GM19395 (cell line): ENCODE results near the gene NDST1.

Experiments
- ATAC-seq: cut with Tn5 transposase; IDR thresholded peaks from one replicate; pipeline ENCODE4 v1.9.1; 2021; ENCODE audit warnings: mild to moderate bottlenecking, moderate library complexity; ENCODE audit not compliant: unreplicated experiment

NDST1 gene

DNA sequence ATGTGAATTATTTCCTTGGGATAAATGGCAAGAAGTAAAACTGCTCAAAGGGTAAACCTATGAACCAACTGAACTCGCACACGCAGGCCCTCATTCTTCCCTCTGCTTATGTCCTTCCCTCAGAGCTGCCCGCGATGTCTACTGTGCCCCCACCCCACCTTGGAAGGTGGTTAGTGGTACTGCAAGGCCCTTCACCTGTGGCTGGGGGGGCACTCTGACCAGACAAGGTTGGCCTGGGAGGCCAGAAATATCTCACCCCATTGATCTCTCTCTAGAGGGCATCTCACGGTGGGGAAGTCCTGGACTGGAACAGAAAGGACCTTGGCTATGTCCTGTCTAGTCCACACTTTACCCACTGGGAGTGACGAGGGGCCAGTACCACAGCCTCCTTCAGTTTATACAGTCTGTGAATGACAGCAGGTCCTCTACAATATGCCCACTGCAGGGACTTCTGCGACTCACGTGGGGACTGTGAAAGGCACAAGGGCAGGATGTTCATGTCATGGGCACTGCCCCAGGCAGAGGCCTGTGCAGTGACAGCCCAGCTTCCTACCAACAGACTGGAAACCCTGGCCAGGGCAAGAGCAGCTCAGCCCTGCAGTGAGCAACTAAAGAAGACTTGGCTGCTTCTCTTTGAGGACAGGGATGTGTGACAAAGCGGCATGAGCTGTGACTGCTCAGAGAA lies 75.8 kb downstream of the NDST1 start:
- no peak for ATAC-seq

DNA sequence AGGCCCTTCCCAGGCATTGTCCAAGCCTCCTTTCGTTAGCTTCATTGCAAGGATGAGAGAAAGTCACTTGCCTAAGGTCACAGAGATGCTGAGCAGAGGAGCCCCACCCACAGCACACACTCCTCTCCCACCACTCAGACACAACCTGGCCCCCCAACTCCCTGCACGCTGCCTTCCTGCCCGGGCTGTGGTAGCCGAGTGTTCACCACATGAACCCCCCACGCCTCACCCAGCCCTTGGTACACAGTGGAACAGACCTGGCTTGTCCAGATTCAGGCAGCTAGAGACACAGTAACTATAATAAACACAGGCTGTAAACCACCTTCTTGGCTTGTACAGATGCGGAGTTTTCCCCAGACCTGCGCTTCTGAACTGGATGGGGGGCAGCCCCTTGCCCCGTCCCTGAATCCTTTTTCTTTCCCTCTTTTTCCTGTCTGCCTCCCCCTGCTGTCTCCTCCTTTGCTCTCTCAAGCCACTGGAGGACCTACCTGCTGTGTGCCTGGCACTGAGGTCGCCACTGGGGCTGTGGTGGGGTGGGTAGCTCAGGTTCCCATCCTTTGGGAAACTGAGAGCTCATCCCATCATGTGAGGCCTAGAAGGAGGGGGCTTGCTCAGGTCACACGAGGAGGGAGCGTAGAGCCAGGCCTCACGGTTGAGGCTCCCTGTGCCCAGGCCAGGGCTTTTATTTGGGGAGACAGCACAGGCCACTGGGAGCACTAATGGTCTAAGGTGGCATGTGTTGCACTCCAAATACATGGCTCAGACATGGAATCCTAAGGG lies 76.8 kb downstream of the NDST1 start:
- no peak for ATAC-seq

DNA sequence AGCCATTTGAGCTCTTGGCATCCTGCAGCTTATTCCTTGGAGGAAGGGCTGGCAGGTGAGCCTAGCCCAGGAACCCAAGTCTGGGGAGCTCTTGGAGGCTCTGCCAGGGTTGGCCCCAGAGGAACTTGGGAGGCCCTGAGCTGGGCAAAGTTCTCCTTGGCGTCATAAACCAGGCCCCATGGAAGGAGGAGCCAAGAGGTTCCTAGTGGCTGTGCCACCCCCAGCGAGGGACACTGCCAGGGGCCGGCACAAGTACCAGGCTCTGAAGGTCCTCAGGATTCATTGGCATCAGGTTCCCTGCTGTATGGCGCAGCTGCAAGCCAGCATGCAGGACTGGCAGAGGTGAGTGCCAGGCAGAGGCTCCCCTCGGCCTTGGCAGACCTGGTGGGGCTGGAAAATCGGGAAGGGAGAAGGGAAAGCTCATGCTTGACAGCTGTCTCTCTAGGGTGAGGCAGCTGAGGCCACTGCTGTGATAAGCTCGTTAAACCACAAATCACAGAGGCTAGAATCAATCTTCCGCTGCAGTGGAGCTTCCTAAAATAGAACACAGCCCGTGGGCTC lies 77.9 kb downstream of the NDST1 start:
- ATAC-seq, result no peak

DNA sequence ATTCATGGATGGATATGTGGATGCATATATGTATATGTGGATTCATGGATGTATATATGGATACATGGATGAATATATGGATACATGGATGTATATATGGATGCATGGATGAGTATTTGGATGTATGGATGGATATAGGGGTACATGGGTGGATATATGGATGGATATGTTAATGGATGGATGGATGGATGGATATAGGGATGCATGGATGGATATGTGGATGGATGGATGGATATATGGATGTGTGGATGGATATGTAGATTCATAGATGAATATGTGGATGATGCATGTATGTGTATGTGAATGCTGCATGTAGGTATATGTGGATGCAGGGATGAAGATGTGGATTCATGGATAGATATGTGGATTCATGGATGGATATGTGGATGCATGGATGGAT lies 79.1 kb downstream of the NDST1 start:
- no peak for ATAC-seq

DNA sequence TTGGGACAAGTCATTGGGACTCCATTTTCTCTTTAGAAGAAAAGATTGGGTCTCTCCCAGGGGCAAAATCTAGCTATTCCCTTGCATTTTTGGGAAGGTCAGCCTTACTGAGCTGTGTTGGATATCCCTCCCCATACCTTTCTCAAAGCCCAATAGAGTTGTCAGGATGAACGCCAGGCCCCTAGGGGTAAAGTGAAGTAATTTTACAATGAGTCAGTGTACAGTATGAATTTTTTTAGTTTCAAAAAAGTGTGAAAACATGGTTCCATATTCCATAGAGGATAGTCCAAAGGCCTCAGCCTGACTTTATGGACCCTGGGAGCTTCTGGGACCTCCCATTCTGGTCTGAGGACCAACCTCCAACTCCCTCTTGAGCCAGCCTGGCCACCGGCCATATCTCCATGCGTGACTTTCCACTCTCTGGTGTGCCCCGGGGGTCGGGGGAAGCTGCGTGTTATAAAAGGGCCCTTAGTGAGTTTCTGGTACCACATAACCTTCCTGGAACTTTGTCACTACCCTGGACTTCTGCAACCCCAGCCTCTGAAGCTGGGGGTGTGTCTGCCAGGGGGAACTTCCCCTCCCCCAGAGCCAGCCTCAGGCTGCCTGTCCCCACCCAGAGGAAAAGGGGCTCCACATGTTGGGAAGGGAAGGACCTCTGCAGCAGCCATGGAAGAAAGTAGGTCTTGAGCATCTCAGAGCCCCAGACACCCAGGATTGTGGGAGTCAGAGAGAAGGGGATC lies 80.1 kb downstream of the NDST1 start:
- ATAC-seq, result no peak

DNA sequence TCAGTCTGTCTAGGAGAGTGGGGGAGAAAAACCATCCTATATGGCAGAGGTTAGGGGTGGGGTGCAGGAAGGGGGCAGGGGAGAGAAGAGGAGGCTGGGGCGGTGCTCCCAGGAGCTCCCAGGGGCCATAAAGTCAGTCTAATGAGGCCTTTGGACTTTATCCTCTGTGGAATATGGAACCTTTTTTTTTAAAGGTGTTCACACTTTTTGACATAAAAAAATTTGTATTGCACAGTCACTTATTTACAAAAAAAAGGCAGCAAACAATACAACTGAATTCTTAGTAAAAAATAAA lies 80.6 kb downstream of the NDST1 start:
- ATAC-seq, result no peak

DNA sequence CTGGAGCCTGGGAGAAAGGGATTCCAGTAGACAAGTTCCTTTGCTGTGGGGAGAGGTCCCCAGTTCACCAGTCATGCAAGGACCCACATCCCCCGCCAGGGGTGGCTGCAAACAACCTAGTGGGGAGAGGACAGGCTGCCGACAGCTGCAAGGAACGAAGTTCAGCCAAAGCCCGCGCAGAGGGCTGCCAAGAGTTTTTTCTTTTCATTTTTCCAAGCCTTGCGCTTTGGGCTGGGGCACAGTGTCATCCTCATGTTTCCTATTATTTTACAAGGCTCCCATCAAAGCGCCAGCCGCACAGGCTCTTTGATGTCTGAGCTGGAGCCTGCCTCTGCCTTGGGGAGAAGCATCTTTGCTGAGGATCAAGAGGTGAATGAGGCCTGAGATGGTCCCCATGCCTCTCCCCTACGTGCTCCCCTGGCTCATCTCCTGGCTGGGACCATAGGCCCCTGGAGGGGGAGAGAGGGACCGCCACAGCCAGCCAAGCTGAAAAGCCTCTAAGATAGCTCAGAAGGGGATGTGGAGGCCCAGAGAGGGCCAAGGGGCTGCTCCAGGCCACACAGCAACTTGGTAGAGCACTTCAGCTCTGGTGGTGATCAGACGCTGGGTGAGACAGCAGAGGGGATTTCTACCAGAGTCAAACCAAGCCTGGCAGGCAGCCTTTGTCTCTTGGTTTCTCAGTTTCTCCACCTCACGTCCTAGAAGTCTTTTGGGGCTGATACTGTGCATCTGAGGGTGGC lies 82.1 kb downstream of the NDST1 start:
- ATAC-seq, result no peak

DNA sequence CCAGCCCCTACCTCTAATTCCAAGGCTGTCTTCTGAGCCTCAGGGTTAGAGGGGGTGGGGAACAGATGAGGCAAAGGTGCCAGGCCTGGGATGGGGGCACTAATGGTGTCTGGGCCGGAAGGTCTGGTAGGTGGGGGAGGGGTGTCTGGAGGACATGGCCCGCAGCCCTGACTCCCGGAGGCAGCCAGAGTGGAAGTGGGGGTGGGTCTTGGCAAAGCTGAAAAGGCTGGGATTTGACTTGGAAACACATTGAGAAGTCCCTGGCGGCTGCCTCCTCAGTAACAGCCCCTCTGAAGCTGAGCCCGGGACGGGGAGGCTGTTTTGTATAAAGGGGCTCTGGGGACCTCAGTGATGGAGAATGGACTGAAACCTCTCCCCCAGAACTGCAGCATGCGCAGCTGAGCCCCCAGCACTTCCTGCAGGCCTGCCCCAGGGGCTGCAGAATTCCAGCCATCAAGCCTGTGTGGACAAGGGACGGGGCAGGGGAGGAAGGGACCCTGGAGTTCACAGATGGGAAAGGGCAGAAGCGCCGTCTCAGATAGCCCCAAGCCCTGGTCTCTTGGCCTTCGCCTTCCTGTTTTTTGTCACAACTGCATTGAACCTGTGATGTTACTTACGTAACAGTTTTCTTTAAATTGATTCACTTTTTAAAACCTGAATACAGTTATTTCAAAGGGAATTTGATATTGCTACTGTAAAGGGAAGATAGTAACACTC lies 83.2 kb downstream of the NDST1 start:
- no peak for ATAC-seq

DNA sequence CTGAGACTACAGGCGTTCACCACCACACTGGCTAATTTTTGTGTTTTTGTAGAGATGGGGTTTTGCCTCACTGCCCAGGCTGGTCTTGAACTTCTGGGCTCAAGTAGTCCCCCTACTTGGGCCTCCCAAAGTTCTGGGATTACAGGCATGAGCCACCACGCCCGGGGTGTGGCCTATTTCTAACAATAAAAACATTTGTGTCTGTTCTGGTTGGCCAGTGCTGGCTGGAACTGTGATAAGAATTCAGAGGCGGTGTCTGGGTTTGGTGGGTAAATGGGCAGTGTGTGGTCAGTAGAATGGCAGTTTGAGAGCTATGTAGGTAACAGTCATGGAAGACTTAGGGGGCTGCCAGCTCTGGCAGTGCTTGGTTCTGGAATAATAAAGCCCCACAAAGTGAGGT lies 85.7 kb downstream of the NDST1 start:
- ATAC-seq, result no peak

DNA sequence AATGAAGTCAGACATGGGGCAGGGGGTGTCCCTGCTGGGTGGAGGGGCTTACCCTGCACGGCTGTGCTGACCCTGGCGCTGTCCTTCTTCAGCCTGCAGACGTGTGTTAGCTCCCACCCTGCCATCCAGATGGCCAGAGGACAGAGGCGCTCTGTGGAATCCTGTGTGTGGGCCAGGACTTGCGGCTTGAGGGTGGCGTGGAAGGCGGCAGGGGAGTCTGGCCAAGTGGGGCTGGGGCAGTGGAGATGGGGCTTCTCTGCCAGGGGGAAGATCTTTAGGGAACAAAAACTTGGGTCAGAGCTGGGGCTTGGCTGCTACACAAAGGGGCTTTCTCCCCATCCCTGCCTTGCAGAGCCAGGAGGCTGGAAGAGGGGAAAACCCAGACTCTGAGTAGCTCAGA lies 86.1 kb downstream of the NDST1 start:
- ATAC-seq, result no peak

DNA sequence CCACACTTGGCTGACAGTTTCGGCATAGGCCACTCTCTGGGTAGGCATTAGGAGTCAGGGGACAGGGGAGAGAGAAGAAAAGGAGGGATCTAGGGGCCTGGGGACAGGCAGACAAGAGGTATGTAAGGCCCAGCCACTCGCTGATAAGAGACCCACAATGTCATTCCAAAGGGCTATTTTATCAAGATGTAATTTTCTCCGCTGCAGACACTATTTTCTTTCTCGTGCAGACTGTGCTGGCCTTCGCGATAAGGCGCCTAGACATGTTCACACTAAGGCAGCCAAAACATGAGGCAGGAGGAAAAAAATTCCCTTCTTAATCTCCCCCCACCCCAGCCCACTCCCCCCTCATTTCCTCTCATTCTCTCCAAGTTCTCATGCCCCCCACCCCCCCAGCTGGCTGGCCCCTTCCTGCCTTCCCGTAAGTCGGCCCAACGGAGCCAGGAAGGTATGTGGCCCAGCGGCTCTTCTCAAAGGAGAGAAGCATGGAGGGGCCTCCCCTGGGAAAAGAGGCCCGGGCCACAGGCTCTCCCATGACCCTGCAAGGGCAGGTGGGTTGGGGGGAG lies 87.6 kb downstream of the NDST1 start:
- no peak for ATAC-seq

DNA sequence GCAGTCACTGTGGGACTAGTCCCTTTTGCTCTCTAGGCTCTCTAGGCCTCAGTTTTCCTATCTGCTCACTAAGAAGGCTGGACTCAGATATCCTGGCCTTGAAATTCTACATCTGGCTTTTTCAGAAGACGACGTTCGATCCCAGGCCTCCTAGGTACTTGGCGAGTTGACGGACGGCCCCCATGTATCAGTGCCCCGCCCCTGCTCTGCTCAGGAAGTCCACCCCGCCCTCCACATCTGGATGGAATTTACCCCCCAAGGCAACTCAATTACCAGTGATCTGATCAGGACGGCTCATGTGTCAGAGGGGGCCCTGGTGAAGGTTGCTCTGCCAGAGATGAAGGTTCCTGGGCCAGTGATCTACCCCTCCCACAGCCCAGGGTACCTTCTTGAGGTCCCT lies 88.4 kb downstream of the NDST1 start:
- ATAC-seq, result no peak

DNA sequence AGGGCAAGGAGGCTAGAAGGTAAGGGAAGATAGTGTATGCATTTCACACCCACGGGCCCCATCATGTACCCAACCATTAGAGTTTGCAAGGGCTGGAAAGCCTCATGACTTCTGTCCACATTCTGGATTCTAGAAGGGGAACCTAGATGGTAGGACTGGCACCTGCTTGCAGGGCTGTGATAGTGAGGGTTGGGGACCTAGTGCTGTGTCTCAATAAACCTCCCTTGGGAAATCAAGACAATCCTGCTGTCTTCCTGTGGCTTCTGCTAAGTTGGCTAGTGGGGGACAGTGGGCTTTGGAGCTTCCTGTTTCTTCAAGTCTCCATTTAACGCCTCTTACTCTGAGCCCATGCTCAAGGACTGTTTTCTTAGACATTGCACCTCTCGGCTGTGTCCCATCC lies 88.9 kb downstream of the NDST1 start:
- no peak for ATAC-seq

DNA sequence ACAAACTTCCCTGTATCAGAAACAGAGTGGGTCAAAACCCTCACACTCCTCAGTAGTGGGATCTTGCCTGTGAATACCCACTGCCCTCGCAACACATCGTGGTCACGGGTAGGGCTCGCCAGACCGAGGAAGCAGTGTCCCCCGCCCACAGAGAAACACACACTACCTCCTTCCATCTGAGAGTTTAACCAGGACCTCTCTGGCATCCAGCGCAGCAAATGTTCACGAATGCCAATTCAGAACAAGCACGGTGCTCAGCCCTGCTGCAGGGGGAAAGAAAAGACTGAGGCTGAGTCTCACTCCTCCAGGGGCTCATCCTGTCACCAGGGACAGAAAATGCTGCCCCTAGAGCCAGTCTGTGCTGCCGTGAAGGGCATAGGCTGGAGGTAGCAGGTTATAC lies 90.1 kb downstream of the NDST1 start:
- no peak for ATAC-seq

DNA sequence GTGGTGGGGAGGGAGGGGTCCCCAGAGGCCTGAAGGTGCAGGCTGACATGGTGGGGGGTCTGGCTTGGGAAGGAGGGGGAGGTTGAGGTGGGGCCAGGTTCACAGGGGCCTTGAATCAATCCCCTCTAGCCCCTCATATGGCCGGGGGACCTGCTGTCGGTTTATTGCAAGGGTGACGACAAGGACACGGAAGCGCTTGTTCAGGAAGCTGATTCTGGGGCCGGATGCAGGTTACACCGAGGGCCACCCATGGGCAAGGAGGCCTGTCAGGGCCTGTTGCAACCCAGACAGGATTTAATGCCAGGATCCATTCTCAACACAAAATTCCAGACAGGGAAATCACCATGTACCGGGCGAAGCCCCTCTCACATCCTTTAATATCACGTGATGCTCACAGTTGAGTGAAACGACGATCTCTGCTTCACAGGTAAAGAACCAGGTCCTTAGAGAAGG lies 90.9 kb downstream of the NDST1 start:
- no peak for ATAC-seq

DNA sequence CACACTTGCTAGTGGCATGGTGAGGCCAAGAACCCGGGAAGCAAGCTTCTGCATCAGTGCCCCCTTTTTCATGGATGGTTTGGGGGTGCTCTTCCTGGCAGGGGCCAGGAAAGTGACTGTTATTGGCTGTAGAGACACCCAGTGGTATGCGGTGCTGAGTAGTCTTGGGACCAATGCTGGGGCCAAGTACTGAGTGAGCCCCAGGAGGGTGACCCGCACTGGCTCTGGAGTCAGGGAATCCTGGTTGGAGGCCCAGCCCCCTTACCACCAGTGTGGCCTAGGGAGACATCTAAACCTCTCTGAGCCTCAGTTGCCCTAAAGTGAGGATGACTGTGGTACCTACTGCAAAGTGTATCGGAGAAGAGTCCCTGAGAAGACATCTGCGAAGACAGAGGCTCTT lies 91.3 kb downstream of the NDST1 start:
- ATAC-seq, result no peak

DNA sequence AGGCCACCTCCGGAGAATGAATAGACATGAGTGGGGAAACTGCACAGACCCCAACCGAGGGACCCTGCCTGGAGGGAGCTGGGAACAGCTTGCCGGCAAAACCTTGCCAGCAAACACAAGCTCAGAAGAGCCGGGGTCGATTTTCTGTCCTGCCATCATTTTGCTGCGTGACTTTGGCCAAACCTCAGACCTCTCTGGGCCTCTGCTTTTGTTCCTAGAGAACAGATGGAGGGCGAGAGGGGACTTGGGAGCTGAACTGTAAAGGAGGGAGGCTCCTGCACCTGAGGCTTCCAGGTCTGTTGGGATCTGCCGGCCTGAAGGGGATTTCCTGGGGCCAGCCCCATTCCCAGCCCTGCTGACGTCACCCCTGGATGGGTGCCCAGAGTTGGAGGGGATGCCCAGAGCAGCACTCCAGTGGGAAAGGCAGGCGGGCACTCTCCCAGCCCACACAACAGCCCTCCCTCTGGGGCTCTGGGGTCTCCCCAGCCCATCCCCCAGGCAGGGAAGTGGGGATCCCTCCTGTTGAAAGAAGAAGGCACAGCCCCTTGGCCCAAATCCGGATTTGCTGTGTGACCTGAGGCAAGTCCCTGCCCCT lies 92.1 kb downstream of the NDST1 start:
- ATAC-seq, result no peak

DNA sequence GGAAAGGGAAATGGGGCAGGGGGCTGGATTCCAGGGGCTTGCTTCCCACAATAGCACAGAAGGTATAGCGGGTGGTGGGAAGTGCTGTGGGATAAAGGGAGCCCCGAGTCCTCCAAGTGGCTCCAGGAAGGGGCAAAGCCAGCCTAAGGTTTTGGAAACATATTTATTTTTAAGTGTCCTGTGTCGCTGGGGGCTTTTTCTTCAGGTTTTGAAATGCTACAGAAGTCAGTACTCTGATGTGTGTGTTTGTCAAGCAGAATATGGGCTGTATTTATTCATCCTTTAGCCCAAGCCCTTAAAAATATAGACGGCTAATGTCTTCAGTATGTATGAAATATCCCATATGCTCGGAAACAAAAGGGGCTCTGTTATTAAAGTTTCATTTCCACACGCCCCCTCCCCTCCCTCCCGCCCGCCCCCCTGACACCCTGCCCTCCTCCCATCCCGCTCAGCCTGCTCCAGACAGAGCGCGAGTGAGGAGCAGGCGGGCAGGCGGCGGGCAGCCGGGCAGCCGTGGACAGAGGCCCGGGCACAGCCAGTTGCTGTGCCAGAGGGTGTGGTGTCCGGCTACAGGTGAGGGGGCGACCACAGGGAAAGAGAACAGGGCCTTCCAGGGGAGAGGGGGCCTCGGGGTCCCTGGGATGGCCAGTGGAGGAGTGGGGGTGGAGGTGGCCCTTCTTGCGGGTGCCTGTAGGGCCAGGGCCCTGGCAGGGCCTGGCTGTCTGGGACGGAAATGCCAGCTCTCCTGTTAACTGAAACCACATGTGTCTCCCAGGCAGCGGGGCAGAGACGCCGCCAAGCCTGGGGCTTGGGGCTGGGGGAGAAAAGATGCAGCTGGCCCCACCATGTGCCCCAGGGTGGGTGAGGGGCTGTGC lies 92.9 kb downstream of the NDST1 start:
- ATAC-seq, result no peak
